ENCODE data around the gene SFTPD. TPM values are rescaled to one million over a fixed set of nuclear protein-coding genes. Genes with fewer than 3 reads are reported as not detected.

SFTPD gene
- total RNA-seq, 1 donor from 2014 or later: not detected

DNA sequence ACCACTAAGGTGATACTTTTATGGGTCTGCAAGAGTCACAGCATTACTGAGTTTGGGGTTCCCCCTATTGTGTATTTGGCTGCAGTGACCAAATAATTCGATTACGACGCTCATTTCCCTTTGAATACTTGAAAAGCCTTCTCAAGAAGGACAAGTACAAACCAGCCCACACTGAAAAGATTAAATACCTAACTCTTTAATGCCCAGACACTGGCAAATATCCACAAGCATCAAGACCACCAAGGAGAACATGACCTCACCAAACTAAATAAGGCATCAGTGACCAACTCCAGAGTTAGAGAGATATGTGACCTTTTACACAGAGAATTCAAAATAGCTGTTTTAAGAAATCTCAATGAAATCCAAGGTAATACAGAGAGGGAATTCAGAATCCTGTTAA lies 31.8 kb upstream of the SFTPD start:
- H3K36me3 ChIP-seq (ENCODE audit: control insufficient read depth, insufficient read depth, low read length): no peaks in the 10 kb centered on the region
- peaks cover 13% of the 10 kb centered on the region for H3K27me3 ChIP-seq (ENCODE audit: control insufficient read depth, insufficient read depth, low read length)
- no peak for DNase-seq (ENCODE audit: low read depth)
- no peak overlapping the region for H3K4me3 ChIP-seq (ENCODE audit: low read depth, low read length)
- TF ChIP-seq, protein P1, sequence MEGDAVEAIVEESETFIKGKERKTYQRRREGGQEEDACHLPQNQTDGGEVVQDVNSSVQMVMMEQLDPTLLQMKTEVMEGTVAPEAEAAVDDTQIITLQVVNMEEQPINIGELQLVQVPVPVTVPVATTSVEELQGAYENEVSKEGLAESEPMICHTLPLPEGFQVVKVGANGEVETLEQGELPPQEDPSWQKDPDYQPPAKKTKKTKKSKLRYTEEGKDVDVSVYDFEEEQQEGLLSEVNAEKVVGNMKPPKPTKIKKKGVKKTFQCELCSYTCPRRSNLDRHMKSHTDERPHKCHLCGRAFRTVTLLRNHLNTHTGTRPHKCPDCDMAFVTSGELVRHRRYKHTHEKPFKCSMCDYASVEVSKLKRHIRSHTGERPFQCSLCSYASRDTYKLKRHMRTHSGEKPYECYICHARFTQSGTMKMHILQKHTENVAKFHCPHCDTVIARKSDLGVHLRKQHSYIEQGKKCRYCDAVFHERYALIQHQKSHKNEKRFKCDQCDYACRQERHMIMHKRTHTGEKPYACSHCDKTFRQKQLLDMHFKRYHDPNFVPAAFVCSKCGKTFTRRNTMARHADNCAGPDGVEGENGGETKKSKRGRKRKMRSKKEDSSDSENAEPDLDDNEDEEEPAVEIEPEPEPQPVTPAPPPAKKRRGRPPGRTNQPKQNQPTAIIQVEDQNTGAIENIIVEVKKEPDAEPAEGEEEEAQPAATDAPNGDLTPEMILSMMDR (IDR thresholded peaks at IDR 0.05; ENCODE audit: insufficient read depth, low read length, poor library complexity, severe bottlenecking): no peak

DNA sequence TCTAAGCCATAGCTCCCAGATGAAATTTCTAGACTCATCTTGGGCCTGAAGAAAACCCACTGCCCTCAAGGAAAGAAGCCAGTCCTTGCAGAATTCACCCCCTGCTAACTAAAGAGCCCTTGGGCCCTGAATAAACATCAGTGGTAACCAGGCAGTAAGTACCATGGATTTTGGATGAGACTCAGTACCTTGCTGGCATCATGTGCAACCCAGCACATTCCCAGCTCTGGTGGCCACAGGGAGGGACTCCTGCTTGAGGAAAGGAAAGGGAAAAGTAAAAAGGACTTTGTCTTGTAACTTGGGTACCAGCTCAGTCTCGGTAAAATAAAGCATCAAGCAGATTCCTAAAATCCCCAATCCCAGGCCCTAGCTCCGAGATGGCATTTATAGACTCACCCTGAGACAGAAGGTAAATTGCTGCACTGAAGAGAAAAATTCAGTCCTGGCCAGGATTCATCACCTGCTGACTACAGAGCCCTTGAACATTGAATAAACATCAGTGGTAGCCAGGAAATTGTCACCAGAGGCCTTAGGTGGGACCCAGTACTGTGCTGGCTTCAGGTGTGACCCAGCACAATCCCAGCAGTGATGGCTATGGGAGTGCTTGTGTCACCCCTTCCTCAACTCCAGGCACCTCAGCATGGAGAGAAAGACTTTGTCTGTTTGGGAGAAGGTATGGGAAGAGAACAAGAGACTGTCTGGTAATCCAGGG lies 31.2 kb upstream of the SFTPD start:
- DNase-seq (ENCODE audit: low read depth): no peak
- TF ChIP-seq, protein P1 (IDR thresholded peaks at IDR 0.05; ENCODE audit: insufficient read depth, low read length, poor library complexity, severe bottlenecking): no peak
- H3K27me3 ChIP-seq (ENCODE audit: control insufficient read depth, insufficient read depth, low read length): peaks cover 13% of the 10 kb centered on the region
- H3K36me3 ChIP-seq (ENCODE audit: control insufficient read depth, insufficient read depth, low read length): no peaks in the 10 kb centered on the region
- H3K4me3 ChIP-seq (ENCODE audit: low read depth, low read length): no peak overlapping the region

DNA sequence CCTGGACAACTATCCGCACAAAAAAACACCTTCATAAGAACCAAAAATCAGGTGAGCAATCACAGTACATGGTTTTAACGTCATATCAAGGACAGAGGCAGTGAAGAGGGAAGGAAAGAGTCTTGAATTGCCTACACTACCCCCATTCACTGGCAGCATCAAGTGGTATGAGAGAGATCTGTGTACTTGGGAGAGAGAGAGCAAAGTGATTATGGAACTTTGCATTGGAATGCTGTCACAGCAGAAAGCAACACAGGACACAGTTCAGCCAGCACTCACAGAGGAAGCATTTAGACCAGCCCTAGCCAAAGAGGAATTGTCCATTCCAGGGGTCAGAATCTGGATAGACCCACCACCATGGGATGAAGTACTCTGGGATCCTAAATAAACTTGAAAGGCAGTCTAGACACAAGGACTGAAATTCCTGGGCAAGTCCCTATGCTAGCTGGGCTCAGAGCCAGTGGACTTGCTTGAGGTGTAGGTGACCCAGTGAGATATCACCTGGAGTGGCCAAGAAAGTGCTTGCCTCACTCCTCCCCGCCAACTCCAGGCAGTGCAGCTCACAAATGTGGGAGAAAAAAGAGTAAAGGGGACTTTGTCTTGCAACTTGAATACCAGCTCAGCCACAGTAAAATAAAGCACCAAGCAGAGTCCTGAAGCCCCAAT lies 30.5 kb upstream of the SFTPD start:
- TF ChIP-seq, protein P1 (IDR thresholded peaks at IDR 0.05; ENCODE audit: insufficient read depth, low read length, poor library complexity, severe bottlenecking): no peak
- Histone ChIP-seq H3K4me3 (ENCODE audit: low read depth, low read length) (no peak overlapping the region), H3K27me3 (ENCODE audit: control insufficient read depth, insufficient read depth, low read length) (peaks cover 13% of the 10 kb centered on the region), H3K36me3 (ENCODE audit: control insufficient read depth, insufficient read depth, low read length) (no peaks in the 10 kb centered on the region)
- no peak for DNase-seq (ENCODE audit: low read depth)

DNA sequence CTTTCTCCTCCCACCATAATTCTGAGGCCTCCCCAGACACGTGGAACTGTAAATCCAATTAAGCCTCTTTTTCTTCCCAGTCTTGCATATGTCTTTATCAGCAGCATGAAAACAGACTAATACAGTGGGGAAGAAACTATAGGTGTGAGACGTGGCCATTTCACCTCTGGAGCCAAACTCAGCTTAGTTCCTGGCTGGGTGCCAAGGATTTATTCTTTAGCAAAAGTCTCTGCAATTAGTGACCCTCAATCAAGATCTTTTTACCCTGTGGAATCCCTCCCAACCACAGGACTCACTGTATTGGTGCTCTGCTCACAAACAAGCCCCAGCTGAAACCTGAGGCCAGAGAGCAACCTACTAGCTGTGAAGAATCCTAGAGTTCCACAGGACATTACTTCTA lies 28.1 kb upstream of the SFTPD start:
- TF ChIP-seq, protein P1 (IDR thresholded peaks at IDR 0.05; ENCODE audit: insufficient read depth, low read length, poor library complexity, severe bottlenecking): no peak
- Histone ChIP-seq H3K27me3 (ENCODE audit: control insufficient read depth, insufficient read depth, low read length) (no peaks in the 10 kb centered on the region), H3K36me3 (ENCODE audit: control insufficient read depth, insufficient read depth, low read length) (no peaks in the 10 kb centered on the region), H3K4me3 (ENCODE audit: low read depth, low read length) (no peak overlapping the region)
- DNase-seq (ENCODE audit: low read depth): no peak

DNA sequence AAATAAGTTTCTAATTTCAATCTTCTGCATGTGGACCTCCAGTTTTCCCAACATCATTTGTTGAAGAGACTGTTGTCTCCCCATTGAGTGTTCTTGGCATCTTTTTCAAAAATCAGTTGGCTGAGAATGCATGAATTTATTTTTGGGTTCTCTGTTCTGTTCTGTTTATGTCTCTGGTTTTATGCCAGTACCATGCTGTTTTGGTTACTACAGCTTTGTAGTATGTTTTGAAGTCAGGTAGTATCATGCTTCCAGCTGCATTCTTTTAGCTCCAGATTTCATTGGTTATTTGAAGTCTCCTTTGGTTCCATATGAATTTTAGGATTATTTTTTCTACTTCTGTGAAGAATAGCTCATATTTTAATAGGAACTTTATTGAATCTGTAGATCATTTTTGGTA lies 21.2 kb upstream of the SFTPD start:
- Histone ChIP-seq H3K36me3 (ENCODE audit: control insufficient read depth, insufficient read depth, low read length) (no peaks in the 10 kb centered on the region), H3K4me3 (ENCODE audit: low read depth, low read length) (no peak overlapping the region), H3K27me3 (ENCODE audit: control insufficient read depth, insufficient read depth, low read length) (no peaks in the 10 kb centered on the region)
- no peak for DNase-seq (ENCODE audit: low read depth)
- TF ChIP-seq, protein P1 (IDR thresholded peaks at IDR 0.05; ENCODE audit: insufficient read depth, low read length, poor library complexity, severe bottlenecking): no peak
